Endodermal cell (in vitro differentiated cells): Measurements from ENCODE around the gene LOXL1. TPM values are rescaled to one million over a fixed set of nuclear protein-coding genes. Genes with fewer than 3 reads are reported as not detected.

Experiments used
- DNase-seq: peaks from one replicate; pipeline ENCODE4 v3.0.0-alpha.2; 2017
- H3K27ac ChIP-seq: 2 replicates; pipeline ENCODE4 v1.5.1; 2013; ENCODE audit warnings: mild to moderate bottlenecking, low read depth, low read length, moderate library complexity
- H3K27me3 ChIP-seq: 2 replicates; pipeline ENCODE4 v1.6.1; 2013; ENCODE audit warnings: mild to moderate bottlenecking, low read length, moderate library complexity; ENCODE audit not compliant: insufficient read depth, control insufficient read depth, poor library complexity, severe bottlenecking
- H3K36me3 ChIP-seq: 2 replicates; pipeline ENCODE4 v1.7.0; 2013; ENCODE audit warnings: mild to moderate bottlenecking, low read length, moderate library complexity; ENCODE audit not compliant: control insufficient read depth, insufficient read depth
- H3K4me1 ChIP-seq: one replicate; pipeline ENCODE4 v1.7.0; 2013; ENCODE audit warnings: low read length; ENCODE audit not compliant: control insufficient read depth, insufficient read depth
- H3K4me3 ChIP-seq: 2 replicates; pipeline ENCODE4 v1.5.1; 2013; ENCODE audit warnings: mild to moderate bottlenecking, low read length, moderate library complexity
- H3K9ac ChIP-seq: 2 replicates; pipeline ENCODE4 v1.6.1; 2013; ENCODE audit warnings: mild to moderate bottlenecking, low read length, moderate library complexity; ENCODE audit not compliant: poor library complexity, severe bottlenecking; ENCODE audit errors: extremely low read depth
- H3K9me3 ChIP-seq: 2 replicates; pipeline ENCODE4 v1.6.1; 2013; ENCODE audit warnings: mild to moderate bottlenecking, low read length, moderate library complexity; ENCODE audit not compliant: control insufficient read depth
- H3K27ac Mint-ChIP-seq: 2 replicates; pipeline ENCODE4 v1.8.0; 2020; ENCODE audit warnings: mixed read lengths
- H3K27me3 Mint-ChIP-seq: 2 replicates; pipeline ENCODE4 v1.8.0; 2021; ENCODE audit warnings: mild to moderate bottlenecking, mixed read lengths; ENCODE audit not compliant: insufficient read depth
- H3K36me3 Mint-ChIP-seq: 2 replicates; pipeline ENCODE4 v1.8.0; 2020; ENCODE audit warnings: low read depth, mixed read lengths
- H3K4me1 Mint-ChIP-seq: 2 replicates; pipeline ENCODE4 v1.8.0; 2020; ENCODE audit warnings: mixed read lengths
- H3K4me3 Mint-ChIP-seq: 2 replicates; pipeline ENCODE4 v1.8.0; 2020; ENCODE audit warnings: mild to moderate bottlenecking, moderate library complexity, mixed read lengths
- H3K9me3 Mint-ChIP-seq: 2 replicates; pipeline ENCODE4 v1.8.0; 2020; ENCODE audit warnings: mild to moderate bottlenecking, mixed read lengths
- CTCF ChIP-seq: fragments of 200-600 bp; sonication (generic); conservative IDR thresholded peaks from 2 replicates; pipeline ENCODE4 v1.5.0; 2021; ENCODE audit warnings: antibody characterized with exemption, mild to moderate bottlenecking
- WGBS, 2 experiments: methylation state at CpG; one replicate each; pipeline versions ENCODE4 v1.1.5 to v1.1.7; 2013; ENCODE audit warnings: missing lambda C conversion rate in 2 of 2, mixed read lengths in 1 of 2; ENCODE audit not compliant: insufficient coverage in 1 of 2, insufficient read length in 1 of 2; 5-methylcytosine and 5-hydroxymethylcytosine counted together
- total RNA-seq, 2 donors: library from RNA; stranded (reverse); fragmentation: NEBNext Ultra II Directional in 1 of 2; extraction: Animal tissue kit (Norgen Biotek cat#: 25700) in 1 of 2; gene quantifications; 2 replicates in 1 of 2; 3 replicates in 1 of 2; pipeline ENCODE4 v1.2.1, GENCODE V29; 2021

The LOXL1 gene
- total RNA-seq, 2 donors from 2014 or later = 21.3 to 31.8 TPM

- Mint-ChIP-seq H3K36me3 (no peaks in the 10 kb centered on the region), H3K27ac (no peak overlapping the region), H3K27me3 (peaks cover 3% of the 10 kb centered on the region), H3K9me3 (peaks cover 3% of the 10 kb centered on the region), H3K4me1 (peaks cover 3% of the 10 kb centered on the region), H3K4me3 (no peak overlapping the region)
- Histone ChIP-seq H3K9ac (no peak overlapping the region), H3K27ac (no peak overlapping the region), H3K4me1 (no peaks in the 10 kb centered on the region), H3K27me3 (no peaks in the 10 kb centered on the region), H3K9me3 (no peaks in the 10 kb centered on the region), H3K36me3 (no peaks in the 10 kb centered on the region), H3K4me3 (no peak overlapping the region)
- DNase-seq = peak; percentile 91
- 76 to 92% methylated on average over 11 to 15 of the region's 15 CpGs for WGBS, 2 experiments
- peak; percentile 98 for TF ChIP-seq CTCF
These were observed 28.6 kb upstream of the LOXL1 start for GRCh38 chr15:73897441-73898261.

DNA sequence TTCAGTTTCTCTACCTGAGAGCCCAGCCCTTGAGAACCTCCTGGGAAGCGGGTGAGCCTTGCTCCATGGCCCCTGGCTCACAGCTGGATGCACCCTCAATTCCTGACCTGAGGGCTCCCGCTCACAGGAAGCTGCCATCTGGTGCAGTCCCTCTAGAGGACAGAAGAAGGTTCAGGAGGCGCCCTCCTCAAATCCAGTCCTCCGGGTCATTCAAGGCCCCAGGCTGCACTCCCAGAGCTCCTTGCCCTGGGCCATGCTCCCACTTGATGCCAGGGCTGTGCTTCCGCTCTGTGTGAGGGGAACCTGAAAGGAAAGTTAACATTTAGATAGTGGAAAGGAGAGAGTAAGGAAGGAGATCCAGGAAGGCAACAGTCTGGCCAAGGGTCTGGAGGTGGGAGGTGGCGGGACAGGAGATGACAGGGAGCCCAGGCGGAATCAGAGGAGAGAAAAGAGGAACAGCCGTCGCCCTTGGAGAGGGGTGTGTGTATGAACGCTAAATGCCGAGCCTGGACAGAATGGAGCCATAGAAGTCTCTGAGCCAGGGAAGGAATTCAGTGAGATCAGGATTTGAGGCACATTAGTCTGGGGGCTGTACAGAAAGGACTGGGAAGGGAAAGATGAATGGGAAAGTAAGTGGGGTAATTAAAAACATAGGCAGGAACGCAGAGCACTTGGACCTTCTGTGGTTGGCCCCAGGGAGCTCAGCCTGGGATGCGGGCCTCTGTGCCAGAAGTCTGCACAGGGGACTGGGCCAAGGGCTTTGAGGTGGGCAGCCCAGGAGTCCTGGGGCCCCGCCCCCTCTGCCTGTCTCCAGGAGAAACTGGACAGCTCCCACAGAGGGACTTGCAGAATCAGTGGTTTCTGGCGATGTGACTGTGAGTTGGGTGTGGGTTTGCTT is 26.8 kb upstream of the LOXL1 start:
- H3K9ac ChIP-seq = no peak overlapping the region

More for the DNA sequence above, 26.8 kb upstream of the LOXL1 start:
- 90 to 92% methylated on average over 12 to 14 of the region's 15 CpGs for WGBS, 2 experiments
- H3K36me3 ChIP-seq = no peaks in the 10 kb centered on the region
- H3K36me3 Mint-ChIP-seq = no peaks in the 10 kb centered on the region
- no peak overlapping the region for H3K27ac ChIP-seq
- H3K27me3 Mint-ChIP-seq = peaks cover 3% of the 10 kb centered on the region
- peaks cover 13% of the 10 kb centered on the region for H3K4me1 Mint-ChIP-seq
- no peak overlapping the region for H3K4me3 Mint-ChIP-seq
- no peak overlapping the region for H3K4me3 ChIP-seq
- peak; percentile 37 for TF ChIP-seq CTCF
- no peaks in the 10 kb centered on the region for H3K27me3 ChIP-seq
- peaks cover 4% of the 10 kb centered on the region for H3K4me1 ChIP-seq
- H3K9me3 ChIP-seq = no peaks in the 10 kb centered on the region
- peak; percentile 68 for DNase-seq
- no peak overlapping the region for H3K27ac Mint-ChIP-seq
- no peaks in the 10 kb centered on the region for H3K9me3 Mint-ChIP-seq
